Measurements from ENCODE around the gene UCN.

DNA sequence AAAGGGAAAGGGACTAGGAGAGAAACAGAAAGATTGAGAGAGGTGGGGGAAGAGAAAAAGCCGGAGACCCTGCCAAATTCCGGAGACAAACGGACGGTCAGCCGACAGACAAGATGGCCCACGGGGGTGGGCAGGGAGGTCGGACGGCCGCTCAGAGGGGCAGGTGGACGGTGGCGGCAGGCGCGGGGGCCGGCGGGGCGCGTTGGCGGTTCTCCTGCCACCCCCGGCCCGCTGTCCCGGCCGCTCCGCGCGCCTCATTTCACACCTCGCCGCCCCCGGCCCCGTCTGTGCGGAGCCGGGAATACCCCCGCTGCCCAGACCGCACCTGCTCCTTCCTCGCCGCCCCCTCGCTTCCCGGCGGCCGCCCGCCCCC, 46.3 kb downstream of the UCN start:
- TF ChIP-seq, protein P1, sequence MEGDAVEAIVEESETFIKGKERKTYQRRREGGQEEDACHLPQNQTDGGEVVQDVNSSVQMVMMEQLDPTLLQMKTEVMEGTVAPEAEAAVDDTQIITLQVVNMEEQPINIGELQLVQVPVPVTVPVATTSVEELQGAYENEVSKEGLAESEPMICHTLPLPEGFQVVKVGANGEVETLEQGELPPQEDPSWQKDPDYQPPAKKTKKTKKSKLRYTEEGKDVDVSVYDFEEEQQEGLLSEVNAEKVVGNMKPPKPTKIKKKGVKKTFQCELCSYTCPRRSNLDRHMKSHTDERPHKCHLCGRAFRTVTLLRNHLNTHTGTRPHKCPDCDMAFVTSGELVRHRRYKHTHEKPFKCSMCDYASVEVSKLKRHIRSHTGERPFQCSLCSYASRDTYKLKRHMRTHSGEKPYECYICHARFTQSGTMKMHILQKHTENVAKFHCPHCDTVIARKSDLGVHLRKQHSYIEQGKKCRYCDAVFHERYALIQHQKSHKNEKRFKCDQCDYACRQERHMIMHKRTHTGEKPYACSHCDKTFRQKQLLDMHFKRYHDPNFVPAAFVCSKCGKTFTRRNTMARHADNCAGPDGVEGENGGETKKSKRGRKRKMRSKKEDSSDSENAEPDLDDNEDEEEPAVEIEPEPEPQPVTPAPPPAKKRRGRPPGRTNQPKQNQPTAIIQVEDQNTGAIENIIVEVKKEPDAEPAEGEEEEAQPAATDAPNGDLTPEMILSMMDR (IDR thresholded peaks at IDR 0.05) = no peak
- TF ChIP-seq POLR2A (IDR thresholded peaks at IDR 0.05; ENCODE audit: low read depth) = no peak
- no peak for TF ChIP-seq EP300 (IDR thresholded peaks at IDR 0.05)
